Chondrocyte (in vitro differentiated cells): Measurements from ENCODE around the gene AFF3. TPM values are rescaled to one million over a fixed set of nuclear protein-coding genes. Genes with fewer than 3 reads are reported as not detected.

ENCODE experiments used
- DNase-seq: peaks from one replicate; pipeline ENCODE4 v3.0.0; 2021; ENCODE audit warnings: mixed read lengths, low spot score
- H3K27ac Mint-ChIP-seq: one replicate; pipeline ENCODE4 v1.8.0; 2021; ENCODE audit warnings: mild to moderate bottlenecking, moderate library complexity, mixed read lengths; ENCODE audit not compliant: unreplicated experiment
- H3K27me3 Mint-ChIP-seq: 2 replicates; pipeline ENCODE4 v1.8.0; 2021; ENCODE audit warnings: low read depth, mixed read lengths
- H3K36me3 Mint-ChIP-seq: 2 replicates; pipeline ENCODE4 v1.8.0; 2021; ENCODE audit warnings: low read depth, mixed read lengths
- H3K4me1 Mint-ChIP-seq: 2 replicates; pipeline ENCODE4 v1.8.0; 2021; ENCODE audit warnings: low read depth, mild to moderate bottlenecking, mixed read lengths
- H3K4me3 Mint-ChIP-seq: one replicate; pipeline ENCODE4 v1.8.0; 2021; ENCODE audit warnings: mild to moderate bottlenecking, moderate library complexity, mixed read lengths; ENCODE audit not compliant: unreplicated experiment
- H3K9me3 Mint-ChIP-seq: 2 replicates; pipeline ENCODE4 v1.8.0; 2021; ENCODE audit warnings: low read depth, mixed read lengths
- total RNA-seq: library from RNA; stranded (reverse); gene quantifications from 3 replicates; pipeline ENCODE4 v1.2.1, GENCODE V29; 2021
- TF ChIP-seq, protein P1 (sequence below): fragments of 200-600 bp; sonication (generic); IDR thresholded peaks from 2 replicates; pipeline ENCODE4 v1.5.0; 2021; ENCODE audit warnings: antibody characterized with exemption, mild to moderate bottlenecking, moderate library complexity

AFF3 gene
- total RNA-seq, 1 donor from 2014 or later: 127 TPM

DNA sequence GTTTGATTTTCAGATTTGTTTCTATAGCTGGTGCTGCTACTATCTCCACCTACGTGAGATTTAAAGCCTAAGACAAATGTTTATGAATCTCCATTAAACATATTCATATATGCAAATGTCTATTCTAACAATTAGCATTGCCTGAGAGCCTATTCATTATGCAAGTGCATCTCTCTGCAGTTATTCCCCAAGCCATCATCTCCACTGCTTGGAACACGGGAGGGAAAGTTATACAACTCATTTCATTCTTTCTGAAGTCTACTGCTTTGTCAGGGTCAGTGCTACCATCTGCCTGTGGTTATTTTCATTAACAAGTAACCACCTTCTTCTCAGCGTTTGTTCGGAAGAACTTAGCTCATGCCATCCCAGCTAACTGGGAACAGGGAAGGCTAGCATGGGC, 463.8 kb downstream of the AFF3 start:
- no peak for DNase-seq

DNA sequence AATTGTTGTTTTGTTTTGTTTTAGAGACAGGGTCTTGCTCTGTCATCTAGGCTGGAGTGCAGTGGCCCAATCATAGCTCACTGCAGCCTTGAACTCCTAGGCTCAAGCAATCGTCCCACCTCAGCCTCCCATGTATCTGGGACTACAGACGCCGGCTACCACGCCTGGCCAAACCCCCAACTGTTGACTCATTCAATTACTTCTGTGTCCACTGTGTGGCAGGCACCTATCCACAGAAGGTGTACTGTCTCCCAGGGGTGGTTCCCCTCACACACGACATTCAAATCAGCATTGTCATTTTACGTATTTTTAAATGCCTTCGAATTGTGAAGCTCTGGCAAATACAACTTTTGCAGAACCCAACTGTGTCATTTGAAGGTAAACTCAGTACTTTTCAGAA, 464.6 kb downstream of the AFF3 start:
- Mint-ChIP-seq H3K27me3 (no peaks in the 10 kb centered on the region), H3K4me3 (no peak overlapping the region), H3K4me1 (peaks cover 52% of the 10 kb centered on the region), H3K27ac (no peak overlapping the region), H3K9me3 (no peaks in the 10 kb centered on the region), H3K36me3 (peaks cover 7% of the 10 kb centered on the region)
- no peak for DNase-seq
- TF ChIP-seq, protein P1, sequence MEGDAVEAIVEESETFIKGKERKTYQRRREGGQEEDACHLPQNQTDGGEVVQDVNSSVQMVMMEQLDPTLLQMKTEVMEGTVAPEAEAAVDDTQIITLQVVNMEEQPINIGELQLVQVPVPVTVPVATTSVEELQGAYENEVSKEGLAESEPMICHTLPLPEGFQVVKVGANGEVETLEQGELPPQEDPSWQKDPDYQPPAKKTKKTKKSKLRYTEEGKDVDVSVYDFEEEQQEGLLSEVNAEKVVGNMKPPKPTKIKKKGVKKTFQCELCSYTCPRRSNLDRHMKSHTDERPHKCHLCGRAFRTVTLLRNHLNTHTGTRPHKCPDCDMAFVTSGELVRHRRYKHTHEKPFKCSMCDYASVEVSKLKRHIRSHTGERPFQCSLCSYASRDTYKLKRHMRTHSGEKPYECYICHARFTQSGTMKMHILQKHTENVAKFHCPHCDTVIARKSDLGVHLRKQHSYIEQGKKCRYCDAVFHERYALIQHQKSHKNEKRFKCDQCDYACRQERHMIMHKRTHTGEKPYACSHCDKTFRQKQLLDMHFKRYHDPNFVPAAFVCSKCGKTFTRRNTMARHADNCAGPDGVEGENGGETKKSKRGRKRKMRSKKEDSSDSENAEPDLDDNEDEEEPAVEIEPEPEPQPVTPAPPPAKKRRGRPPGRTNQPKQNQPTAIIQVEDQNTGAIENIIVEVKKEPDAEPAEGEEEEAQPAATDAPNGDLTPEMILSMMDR: no peak

More for the DNA sequence above, 463.8 kb downstream of the AFF3 start:
- H3K36me3 Mint-ChIP-seq: peaks cover 7% of the 10 kb centered on the region
- H3K4me3 Mint-ChIP-seq: no peak overlapping the region
- TF ChIP-seq, protein P1: no peak
- H3K27me3 Mint-ChIP-seq: no peaks in the 10 kb centered on the region
- peaks cover 56% of the 10 kb centered on the region for H3K4me1 Mint-ChIP-seq
- no peaks in the 10 kb centered on the region for H3K9me3 Mint-ChIP-seq
- H3K27ac Mint-ChIP-seq: no peak overlapping the region

DNA sequence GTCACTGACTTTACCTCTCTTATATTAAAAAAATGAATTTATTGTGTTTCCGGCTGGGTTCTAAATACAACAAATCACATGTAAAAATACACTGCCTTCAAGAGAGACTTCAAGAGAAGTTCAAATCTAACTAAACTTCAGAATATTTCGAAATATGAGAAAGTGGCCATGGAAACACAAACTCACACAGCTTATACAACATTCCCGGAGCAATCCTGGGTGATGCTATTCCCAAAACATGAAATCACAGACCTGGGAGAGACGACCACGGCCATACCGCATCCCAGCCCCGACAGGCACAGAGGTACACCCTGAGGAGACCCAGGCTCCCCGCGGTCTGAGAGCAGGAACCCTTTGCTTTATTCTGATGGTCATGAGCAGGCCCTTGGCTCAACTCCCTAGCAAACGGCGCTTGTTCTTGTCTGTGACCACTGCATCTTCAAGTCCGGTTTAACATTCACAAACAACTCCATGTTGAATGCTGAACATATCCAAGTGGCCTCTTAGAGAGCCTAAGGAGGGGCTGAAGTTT, 467.2 kb downstream of the AFF3 start:
- peak overlapping the region; percentile 59 for H3K27ac Mint-ChIP-seq
- DNase-seq: no peak
- peaks cover 47% of the 10 kb centered on the region for H3K4me1 Mint-ChIP-seq
- H3K9me3 Mint-ChIP-seq: no peaks in the 10 kb centered on the region
- no peaks in the 10 kb centered on the region for H3K27me3 Mint-ChIP-seq
- H3K36me3 Mint-ChIP-seq: peaks cover 8% of the 10 kb centered on the region
- no peak overlapping the region for H3K4me3 Mint-ChIP-seq
- TF ChIP-seq, protein P1: no peak

DNA sequence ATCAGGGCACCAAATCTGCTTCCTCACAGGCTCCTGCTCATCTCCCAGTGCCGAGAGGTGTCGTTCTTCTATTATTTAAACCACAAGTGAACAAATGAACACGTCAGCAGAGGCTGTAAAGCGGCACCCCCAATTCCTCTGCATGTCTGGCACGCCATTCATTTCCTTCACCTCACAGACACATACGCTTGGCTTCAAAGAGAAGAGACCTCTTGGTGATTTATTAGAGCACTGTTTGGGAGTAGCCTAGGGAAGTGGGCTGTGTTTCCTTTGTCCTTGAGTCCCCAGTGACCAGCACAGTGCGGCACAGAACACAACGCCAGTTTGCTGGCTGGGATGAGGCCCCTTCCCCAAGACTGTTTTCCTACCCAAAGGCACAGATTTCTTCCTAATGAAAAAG, 468.3 kb downstream of the AFF3 start:
- TF ChIP-seq, protein P1: no peak
- no peak for DNase-seq
- peaks cover 3% of the 10 kb centered on the region for H3K9me3 Mint-ChIP-seq
- H3K36me3 Mint-ChIP-seq: peaks cover 11% of the 10 kb centered on the region
- H3K27me3 Mint-ChIP-seq: no peaks in the 10 kb centered on the region
- H3K4me1 Mint-ChIP-seq: peaks cover 38% of the 10 kb centered on the region
- no peak overlapping the region for H3K27ac Mint-ChIP-seq
- no peak overlapping the region for H3K4me3 Mint-ChIP-seq

DNA sequence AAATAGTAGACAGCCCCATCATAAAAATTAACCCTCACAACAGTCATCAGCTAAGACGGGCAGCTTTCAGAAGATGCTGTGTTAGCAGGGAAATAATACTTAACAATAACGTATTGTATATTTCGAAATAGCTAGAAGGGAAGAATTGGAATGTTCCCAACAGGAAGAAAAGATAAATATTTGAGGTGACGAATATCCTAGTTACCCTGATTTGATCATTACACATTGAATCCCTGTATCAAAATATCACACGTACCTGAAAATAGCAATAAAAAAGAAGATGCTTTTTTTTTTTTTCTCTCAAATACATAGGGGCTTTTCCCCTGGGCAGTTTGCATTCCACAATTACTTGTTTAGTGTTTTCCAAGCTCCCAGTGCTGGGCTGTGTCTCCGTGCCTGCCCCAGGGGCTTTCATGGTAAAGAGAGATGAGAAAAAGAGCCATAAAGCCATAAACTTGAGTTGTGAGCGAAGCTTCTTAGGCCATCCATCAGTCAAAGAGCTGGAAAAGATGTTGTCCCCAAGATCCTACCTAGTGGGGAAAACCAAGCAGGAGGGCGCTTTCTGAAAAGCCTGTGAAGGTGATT, 469.5 kb downstream of the AFF3 start:
- no peak overlapping the region for H3K4me3 Mint-ChIP-seq
- H3K9me3 Mint-ChIP-seq: peaks cover 6% of the 10 kb centered on the region
- H3K27me3 Mint-ChIP-seq: no peaks in the 10 kb centered on the region
- H3K36me3 Mint-ChIP-seq: peaks cover 15% of the 10 kb centered on the region
- H3K4me1 Mint-ChIP-seq: peaks cover 39% of the 10 kb centered on the region
- TF ChIP-seq, protein P1: no peak
- no peak overlapping the region for H3K27ac Mint-ChIP-seq
- no peak for DNase-seq
